ENCODE results near the gene CNDP1.

The CNDP1 gene

DNA sequence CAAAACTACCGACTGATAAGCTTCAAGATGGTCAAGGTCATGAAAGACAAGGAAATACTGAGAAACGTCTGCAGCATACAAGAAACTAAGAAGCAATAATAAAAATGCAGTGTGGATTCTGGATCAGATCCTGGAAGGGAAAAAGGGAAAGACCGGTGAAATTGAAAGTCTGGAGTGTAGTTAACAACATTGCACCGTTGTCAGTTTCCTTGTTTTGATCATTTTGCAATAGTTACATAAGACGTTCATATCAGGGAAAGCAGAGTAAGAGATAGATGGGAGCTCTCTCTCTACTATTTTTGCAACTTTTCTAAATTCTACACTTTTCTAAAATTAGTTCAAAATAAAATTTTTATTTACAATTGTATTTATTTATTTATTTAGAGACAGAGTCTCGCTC is 48.3 kb downstream of the CNDP1 start:
- DNase-seq (ENCODE audit: low spot score), result no peak

DNA sequence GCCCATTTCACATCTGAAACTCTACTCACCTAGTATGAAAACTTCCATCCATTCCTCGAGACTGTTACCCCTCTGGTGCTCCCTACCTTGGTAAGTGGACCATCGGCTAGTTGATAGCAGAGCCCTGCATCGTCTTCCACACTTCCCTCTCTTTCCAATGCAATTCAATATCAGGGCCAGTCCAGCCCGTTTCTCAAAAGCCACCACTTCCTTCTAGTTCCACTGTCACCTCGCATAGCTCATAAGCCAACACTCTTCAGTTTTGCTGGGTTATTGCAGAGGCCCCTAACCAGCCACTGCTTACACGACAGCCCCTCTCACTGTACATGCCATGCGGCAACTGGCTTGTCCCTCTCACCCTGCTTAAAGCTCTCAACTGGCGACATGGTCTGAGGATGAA is 53.1 kb downstream of the CNDP1 start:
- no peak for DNase-seq (ENCODE audit: low spot score)

DNA sequence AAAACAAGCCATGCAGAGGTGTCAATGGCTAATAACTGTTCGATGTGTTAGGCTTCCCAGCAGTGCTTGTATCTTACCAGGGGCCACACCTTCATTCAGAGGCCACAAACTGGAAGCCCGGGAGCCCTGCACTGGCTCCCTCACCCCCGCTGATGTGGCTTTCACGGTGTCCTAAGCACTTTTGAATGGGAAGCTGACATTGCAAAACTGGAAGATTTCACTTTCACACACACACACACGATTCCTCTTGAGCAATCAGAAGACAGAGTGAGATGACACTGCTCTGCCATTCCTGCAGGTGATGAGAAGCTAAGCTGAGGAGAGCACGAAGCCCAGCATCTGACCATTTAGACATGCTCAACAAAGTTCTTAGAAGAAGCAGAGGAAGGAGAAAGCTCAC is 54.7 kb downstream of the CNDP1 start:
- DNase-seq (ENCODE audit: low spot score), result no peak

DNA sequence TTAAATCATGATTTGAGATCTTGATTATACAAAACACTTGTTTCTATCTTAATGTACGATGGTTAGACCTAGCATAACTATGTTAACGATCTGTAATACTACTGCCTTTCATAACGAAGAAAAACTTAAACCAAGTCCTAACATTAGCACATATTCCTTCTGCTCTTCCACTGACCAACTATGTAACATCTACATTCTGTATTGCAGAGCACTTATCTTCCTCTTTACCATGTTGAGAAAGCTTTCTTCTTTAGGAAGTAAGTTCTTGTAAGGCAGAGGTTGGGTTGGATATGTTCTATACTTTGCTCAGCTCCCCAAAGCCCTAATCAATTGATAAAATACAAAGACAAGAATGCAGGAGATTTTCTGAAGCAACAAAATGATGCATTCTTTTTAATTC is 55.5 kb downstream of the CNDP1 start:
- DNase-seq (ENCODE audit: low spot score), result no peak

DNA sequence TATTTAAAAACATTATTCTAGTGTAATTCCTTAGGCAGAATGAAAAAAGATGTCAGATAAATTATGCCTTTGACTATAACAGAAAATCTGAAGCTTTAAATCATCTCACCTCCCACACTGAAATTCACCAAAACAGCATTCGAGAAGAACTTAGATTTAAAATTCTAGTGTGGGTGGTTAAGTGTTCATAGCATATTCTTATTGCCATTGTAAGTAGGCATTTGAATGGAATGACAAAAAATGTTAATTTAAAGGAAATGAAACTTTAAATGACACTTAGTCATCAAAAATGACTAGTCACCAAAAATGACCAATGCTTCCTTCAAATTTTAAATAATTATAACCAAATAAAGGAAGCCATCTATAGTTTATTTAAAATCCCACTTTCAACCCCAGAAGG is 56.4 kb downstream of the CNDP1 start:
- DNase-seq (ENCODE audit: low spot score), result no peak

DNA sequence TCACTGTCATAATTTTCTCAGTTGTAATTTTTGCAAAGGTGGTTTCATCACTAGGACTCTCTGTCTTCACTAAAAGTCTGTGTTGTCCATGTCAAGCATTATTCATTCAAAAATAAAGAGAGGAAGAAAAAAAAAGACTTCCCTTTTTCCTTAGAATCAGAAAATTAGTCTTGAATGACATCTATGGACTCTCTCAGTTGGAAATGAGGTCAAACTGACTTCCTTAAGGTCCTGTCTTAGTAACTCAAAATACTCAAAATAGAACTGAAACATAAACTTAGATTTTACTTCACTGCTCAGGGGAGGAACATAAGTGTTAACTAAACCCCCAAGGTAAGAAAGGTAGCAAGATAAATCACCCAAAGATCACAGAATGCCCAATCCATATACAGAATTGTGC is 61.1 kb downstream of the CNDP1 start:
- no peak for DNase-seq (ENCODE audit: low spot score)

DNA sequence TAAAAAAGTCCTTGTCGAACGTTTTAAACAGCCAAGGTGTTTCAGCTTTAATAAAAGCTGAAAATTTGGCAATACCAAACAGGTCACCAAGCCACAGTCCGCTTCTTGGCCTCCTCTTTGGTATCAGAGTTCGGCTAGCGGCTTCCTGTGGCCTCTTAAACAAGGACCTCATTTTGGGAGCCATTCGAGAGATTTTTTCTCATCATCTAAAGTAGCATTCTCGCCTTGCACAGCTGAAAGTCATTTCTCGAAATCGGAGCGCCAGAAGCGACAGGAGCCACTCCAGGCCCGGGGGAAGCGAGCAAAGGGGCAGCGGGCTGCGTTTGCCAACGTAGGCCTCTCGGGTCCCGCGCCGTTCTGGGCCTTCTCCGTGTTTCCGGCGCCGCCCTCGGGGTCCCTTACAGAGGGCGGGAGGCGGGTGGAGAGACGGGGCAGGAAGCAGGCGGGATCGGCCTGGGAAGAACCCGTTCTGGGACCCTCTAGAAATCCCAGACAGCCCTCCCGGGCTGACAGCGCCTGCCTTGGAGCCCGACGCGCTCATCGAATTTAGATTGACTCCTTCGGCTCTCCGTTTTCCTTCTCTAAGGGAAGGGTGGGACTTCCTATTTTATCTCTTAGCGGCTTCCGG is 62.8 kb downstream of the CNDP1 start:
- peak; percentile 54 for DNase-seq (ENCODE audit: low spot score)

DNA sequence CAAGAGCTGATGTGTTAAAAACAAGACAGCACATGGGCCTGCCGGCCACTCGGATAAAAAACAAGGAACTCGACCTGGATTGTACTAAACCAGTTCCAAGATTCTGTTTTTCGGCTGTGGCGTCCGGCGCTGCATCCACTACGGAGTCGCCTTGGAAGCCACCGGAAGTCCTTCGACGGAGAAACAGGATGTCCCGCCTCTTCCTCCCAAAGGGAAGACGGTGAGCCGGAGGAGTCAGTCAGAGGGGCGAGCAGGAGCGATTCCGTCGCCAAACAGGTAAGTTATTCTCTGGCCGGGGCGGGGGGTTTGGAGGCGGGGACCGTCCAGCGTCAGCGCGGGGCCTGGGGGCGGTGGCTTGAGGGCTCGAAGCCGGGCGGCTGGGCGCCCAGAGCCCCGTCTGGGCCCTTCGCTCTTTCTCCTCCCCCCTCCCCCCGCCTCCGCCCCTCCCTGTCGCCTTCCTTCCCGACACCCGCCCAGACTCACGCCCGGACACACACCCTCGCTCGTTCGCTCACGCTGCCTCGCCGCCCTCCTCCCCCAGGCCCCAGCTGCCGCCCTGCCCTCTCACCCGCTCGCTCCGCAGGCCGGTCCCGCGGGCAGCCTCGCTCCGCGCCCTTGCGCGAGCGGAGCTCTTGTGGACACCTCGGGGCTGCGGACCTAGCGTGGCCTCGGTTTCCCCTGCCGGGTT is 63.5 kb downstream of the CNDP1 start, which contains the start of gene ZNF407:
TSS of gene ZNF407 (plus strand) at position 209 of the 688 bp plus-strand sequence. CDS start 33,150 bp downstream, outside the sequence.
- peak; percentile 85 for DNase-seq (ENCODE audit: low spot score)

DNA sequence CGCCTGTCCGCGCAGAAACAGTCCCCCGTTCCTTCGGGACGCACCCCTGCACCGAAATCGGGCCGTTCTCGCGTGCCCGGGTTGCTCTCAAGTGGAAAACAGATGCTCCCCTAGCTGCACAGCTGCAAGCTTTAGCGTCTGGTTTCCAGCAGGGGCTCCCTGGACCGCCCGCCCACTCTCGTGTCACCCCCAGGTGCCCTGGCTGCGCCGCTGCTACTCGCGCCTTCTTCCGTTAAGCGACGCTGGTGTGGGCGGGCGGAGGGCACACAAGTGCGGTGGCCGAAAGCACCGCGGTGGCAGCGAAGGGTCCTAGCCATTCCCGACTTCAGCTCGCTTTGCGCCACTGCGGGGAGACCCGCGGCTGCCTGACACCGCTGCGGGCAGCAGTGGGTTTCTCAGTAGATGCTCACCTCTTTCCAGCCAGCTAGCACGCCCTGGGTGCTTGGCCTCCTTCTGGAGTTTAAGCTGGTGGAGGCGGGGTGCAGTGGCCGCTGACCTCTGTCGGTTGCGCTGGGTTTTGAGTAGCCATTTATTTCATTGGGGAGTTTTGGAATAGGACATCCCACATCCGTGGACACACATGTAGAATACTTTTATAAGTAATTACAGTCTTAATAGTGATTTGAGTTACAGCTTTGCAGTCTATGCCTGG is 64.2 kb downstream of the CNDP1 start:
- peak; percentile 71 for DNase-seq (ENCODE audit: low spot score)

DNA sequence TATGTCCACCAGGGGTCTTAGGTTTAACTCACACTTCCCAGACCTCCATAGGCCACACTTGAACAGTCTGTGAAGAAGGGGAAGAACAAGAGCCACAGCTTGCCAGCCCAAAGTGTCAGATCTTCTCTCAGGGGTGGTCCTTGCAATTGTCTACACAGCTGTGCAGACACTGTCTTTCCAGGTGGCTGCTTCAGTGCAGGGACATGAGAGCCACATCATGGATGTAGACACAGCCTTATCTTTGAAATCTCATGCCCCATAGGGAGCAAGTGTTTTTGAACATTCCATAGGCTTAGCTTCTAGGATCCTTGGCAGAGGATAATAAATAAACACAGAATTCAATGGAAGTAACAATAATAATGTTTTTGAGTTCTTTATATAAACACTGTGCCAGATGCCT is 70.1 kb downstream of the CNDP1 start:
- DNase-seq (ENCODE audit: low spot score), result no peak

DNA sequence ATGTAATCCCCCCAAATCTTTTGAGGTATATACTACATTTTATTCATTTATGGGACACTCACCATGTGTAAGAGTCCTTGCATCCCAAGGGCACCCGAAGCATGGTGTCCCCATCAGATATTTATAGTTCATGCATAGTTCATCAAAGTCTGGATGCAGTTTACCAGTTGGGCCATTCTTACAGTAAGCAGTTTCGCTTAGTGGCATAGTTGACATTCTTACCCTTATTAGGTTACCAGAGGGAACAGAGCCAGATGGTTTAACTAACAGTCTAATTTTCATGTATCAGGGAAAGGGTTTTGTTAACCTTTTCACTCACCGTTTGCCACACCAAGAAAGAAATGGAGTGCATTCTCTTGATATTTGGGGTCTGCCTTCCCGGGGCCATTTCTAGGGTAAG is 70.5 kb downstream of the CNDP1 start:
- no peak for DNase-seq (ENCODE audit: low spot score)

DNA sequence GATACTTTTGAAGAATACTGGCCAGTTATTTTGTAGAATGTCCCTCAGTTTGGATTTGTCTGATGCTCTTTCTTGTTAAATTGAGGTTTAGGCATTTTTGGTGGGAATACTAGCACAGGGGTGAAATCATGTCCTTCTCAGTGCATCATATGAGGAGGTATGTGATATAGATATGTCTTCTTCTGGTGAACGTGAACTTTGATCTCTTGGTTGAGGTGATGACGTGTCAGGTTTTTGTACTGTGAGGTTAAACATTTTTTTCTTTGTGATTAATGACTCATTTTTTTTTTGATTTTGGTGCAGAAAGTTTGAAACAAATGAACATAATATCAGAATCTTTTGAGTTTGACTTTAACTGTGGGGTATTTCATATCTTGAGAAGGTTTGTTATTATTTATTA is 74.4 kb downstream of the CNDP1 start:
- DNase-seq (ENCODE audit: low spot score), result no peak

DNA sequence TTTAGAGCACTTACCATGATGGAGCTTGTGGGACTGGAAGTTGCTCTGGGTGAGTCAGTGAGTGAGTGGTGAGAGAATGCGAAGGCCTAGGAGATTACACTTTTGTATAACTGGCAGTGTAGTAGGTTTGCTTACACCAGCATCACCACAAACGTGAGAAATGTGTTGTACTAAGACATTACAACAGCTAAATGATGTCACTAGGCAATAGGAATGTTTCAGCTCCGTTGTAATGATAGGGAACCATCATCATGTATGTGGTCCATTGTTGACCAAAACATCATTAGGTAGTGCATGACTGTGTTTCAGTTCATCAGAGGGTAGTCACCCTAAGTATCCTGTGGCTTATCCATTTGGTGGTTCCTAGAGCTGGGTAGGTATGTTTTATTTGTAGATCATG is 75.2 kb downstream of the CNDP1 start:
- no peak for DNase-seq (ENCODE audit: low spot score)

DNA sequence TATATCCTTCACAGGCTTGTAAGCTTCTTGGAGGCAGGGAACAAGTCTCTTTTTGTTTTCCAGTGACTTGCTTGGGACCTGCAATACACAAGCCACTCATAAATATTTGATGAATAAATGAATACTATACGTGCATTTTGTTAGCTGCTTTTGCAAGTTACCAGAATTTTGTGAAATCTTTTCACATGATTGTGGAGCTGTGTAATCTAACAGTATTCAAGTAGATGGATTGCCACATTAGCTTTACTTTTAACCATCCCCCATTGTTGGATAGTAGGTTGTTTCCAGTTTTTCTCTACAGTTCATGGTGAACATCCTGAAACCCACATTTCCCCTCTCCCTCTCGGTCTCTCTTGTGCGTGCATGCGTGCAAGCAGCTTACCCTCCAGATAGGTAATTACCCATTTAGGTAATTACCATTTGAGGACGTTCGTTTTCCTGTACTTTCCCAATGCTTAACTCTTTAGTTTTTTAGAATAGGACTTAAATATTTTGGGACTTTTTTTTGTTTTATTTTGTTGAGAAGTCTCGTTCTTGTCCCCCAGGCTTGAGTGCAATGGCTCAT is 75.8 kb downstream of the CNDP1 start:
- DNase-seq (ENCODE audit: low spot score), result no peak

DNA sequence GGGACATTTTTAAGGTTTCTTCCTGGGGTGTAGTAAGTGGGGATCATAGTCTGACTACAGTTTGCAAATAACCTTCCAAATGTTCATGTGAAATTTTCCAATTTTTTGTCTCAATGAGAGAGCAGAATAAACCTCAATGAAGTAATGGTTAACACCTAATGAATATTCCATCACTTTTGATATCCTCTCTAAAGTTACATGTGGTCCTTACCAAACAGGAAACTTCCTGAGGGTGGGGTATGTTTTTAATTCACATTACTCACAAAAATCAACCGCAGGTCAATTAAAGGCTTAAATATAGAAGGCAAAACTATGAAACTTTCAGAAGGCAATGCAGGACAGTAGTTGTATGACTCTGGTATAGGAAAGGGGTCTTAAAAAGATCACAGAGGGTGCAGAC is 76.6 kb downstream of the CNDP1 start:
- DNase-seq (ENCODE audit: low spot score), result no peak

DNA sequence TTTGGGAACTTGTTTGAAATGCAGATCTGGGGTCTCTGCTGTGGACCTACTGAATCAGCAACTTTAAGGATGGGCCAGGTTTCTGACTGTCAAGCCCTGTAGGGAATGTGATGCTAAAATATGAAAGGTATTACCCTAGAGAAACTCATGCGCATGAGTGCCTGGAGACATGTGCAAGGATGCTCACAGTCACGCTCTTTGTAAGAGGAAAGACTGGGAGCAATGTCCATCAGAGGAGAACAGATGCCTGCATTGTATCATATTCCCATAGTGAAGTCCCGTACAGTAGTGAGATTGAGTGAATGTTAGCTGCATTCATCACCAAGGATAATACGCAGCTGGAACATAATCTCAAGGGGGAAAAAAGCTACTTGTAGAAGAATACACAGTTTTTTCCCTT is 77.5 kb downstream of the CNDP1 start:
- DNase-seq (ENCODE audit: low spot score), result no peak

DNA sequence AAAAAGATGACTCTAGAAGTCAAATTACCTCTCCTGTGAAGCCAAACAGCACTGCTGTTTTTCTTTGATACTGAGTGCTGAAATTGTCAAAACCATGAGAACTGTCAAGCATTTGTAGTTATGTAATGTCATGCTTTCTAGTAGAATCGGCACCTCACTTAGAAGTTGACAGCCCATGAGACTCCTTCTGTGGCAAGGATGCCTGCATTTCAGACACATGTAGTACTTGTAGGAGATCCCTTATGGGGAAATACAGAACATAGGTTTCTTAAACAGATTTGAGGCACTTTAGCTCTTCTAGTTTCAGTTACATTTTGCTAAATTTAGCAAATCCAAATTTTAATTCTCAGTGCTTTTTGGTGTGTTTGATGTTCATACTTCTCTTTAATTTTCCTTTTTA is 79.1 kb downstream of the CNDP1 start:
- DNase-seq (ENCODE audit: low spot score), result no peak

DNA sequence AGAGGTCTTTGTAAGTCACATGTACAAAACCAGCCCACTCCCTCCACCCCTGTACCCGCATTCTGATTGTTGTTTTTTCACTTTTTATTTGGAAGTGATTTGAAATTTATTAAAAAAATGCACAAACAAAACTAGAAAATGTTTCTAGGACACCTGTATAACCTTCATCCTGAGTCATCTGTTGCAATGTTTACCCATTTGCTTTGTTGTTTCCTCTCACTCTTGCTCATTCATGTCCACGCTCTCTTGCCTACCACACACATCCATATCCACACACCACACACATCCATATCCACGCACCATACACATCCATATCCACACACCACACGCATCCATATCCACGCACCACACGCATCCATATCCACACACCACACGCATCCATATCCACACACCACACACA is 82.2 kb downstream of the CNDP1 start:
- DNase-seq (ENCODE audit: low spot score), result no peak

DNA sequence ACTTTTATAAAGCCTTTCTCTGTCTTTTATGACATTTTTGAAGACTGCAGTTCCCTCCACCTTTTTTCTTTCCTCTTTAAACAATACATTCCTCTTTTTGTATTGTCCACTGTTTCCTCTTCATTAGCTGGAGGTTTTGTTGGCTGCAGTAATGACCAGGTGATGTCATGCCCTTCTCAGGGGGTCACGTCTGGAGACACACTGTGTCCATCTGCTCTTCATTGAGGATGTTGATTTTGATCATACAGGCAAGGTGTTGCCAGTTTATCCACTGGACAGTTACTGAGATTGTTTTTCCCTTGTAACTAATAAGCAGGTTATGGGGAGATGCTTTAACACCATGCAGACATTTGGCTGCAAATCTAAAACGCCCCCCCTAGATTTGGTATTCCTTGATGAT is 83.2 kb downstream of the CNDP1 start:
- no peak for DNase-seq (ENCODE audit: low spot score)

DNA sequence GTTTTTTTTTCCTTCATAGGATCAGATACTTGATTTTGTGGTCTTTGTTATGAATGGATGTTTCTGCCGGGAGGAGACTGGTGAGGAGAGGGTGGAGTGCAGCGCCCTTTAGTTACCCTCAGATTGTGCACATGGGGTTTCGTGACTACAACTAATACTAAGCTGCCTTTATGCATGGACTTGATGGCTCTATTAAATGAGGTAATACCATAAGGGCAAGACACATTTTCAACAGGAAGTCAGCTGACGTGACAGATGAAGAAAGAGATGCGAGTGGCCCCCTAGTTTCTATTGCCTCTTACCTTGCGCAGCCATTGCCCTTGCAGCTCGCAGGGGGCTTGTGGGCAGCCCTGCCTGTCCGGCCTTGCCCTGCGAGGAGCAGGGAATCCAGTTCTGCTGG is 87.8 kb downstream of the CNDP1 start:
- no peak for DNase-seq (ENCODE audit: low spot score)

DNA sequence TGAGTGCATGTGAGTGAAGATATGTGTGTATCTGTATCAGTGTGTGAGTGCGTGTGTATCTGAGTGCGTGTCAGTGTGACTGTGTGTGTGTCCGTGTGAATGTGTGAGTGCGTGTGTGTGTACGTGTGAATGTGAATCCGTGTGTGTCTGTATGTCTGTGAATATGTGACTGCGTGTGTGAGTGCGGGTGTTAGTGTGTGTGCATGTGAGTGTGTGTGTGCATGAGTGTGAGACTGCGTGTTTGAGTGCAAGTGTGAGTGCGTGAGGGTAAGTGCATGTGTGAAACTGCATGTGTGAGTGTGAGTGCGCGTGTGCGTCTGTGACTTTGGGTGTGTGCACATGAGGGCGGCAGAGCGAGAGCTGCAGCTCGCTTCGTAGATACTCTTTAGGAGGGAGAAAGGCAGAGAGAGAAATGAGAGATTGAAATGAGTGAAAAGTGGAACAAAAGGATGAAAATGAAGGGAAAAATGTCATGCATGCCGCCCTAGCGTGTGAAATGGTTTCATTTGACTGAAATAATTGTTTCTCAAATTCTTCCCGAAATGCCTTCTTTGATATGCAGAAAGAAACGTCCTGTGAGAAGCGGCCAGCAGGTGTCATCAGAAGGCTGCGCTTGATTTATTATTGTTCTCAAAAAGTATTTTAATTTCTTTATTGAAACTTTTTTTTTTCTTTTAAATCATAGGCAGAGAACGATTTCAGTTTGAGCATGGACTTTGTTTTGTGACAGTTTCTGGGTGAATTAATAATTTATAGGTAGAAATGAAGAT is 88.9 kb downstream of the CNDP1 start:
- DNase-seq (ENCODE audit: low spot score), result no peak

DNA sequence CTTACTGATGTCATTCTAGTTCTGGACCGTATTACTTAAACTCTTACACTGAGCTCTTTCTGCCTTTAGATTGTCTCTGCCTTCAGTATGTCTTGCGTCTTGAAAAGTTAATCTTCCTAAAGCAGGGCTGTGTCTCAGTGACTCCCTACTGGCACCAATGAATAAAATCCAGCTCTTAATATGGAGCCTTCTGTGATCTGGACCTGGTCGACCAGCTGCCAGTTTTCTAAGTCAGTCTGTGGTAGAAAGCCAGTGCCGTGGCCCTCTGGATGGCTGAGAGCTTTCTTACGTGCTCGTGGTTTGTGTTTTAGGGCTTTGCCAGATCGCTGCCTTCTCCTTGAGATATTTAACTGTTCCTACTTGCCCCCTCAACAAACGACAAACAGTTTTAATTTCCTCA is 90.2 kb downstream of the CNDP1 start:
- no peak for DNase-seq (ENCODE audit: low spot score)

Measured in germinal center (tissue), 1 donor.